Fibroblast of pulmonary artery (primary cell): ENCODE data around the gene MEGF8.
A peak's percentile ranks its signal among the peaks of the same experiment; 100 is the strongest.

Experiments used
- DNase-seq: peaks from one replicate; pipeline ENCODE4 v3.0.0-alpha.2; 2010; ENCODE audit warnings: low read depth
- H3K4me3 ChIP-seq: replicated peaks from 2 replicates; pipeline ENCODE4 v1.5.1; 2011; ENCODE audit warnings: low read depth, mild to moderate bottlenecking, control low read depth, low read length, moderate library complexity
- TF ChIP-seq, protein P1 (sequence below): IDR thresholded peaks from 2 replicates; pipeline ENCODE4 v1.5.1; 2011; ENCODE audit warnings: mild to moderate bottlenecking, control low read depth, low read length, inconsistent platforms; ENCODE audit errors: missing control alignments

The MEGF8 gene

DNA sequence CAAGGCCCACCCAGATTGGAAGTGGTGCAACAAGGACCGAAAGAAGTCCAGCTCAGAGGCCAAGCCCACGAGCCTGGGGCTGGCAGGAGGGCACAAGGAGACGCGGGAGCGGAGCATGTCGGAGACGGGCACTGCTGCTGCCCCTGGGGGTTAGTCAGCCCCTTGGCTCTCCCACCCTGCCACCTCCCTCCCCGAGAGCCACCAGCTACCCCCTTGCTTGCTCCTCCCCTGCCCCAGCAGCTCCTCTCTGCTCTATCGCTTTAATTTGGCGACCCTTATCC is 37.7 kb upstream of the MEGF8 start:
- H3K4me3 ChIP-seq: no peak overlapping the region
- DNase-seq: no peak
- TF ChIP-seq, protein P1, sequence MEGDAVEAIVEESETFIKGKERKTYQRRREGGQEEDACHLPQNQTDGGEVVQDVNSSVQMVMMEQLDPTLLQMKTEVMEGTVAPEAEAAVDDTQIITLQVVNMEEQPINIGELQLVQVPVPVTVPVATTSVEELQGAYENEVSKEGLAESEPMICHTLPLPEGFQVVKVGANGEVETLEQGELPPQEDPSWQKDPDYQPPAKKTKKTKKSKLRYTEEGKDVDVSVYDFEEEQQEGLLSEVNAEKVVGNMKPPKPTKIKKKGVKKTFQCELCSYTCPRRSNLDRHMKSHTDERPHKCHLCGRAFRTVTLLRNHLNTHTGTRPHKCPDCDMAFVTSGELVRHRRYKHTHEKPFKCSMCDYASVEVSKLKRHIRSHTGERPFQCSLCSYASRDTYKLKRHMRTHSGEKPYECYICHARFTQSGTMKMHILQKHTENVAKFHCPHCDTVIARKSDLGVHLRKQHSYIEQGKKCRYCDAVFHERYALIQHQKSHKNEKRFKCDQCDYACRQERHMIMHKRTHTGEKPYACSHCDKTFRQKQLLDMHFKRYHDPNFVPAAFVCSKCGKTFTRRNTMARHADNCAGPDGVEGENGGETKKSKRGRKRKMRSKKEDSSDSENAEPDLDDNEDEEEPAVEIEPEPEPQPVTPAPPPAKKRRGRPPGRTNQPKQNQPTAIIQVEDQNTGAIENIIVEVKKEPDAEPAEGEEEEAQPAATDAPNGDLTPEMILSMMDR: no peak

DNA sequence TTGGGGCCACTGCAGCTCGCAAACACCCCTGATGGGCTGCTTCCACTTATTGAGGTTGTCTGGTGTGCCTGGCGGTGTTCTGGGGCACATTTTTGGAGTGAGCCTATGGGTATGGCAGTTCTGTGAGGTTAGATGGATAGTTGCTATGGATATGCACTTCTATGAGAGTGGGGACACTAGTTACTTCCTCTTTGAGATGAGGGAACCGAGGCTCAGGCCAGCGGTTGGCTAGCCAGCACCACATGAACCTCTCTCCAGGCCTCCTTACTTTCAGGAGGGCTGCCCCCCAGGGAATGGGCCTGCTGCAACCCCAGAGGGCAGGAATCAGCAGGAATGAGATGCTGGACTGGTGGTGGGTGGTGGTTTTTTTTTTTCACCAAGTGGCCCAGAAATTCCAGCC is 37.0 kb upstream of the MEGF8 start:
- DNase-seq: no peak
- no peak overlapping the region for H3K4me3 ChIP-seq

DNA sequence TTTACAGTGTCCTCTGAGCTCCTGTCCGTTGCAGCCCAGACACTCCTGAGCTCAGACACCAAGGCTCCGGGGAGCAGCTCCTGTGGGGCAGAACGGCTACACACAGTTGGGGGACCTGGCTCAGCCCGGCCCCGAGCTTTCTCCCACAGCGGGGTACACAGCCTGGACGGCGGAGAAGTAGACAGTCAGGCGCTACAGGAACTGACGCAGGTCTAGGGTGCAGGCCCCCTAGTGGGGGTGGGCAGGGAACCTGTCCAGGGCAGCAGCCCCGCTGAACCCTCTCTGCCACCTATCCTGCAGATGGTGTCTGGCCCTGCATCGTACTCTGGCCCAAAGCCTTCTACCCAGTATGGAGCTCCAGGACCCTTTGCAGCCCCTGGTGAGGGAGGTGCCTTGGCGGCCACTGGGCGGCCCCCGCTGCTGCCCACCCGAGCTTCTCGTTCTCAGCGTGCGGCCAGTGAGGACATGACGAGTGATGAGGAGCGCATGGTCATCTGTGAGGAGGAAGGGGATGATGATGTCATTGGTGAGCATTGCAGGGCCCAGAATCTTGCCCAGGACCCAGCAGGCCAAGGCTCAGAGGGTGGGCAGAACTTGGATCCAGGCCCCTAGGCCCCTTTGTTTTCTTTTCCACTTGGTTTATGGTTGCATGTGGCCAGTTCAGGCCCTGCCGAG is 36.4 kb upstream of the MEGF8 start:
- TF ChIP-seq, protein P1: no peak
- DNase-seq: no peak
- H3K4me3 ChIP-seq: no peak overlapping the region

More for the DNA sequence above, 37.0 kb upstream of the MEGF8 start:
- TF ChIP-seq, protein P1: no peak

DNA sequence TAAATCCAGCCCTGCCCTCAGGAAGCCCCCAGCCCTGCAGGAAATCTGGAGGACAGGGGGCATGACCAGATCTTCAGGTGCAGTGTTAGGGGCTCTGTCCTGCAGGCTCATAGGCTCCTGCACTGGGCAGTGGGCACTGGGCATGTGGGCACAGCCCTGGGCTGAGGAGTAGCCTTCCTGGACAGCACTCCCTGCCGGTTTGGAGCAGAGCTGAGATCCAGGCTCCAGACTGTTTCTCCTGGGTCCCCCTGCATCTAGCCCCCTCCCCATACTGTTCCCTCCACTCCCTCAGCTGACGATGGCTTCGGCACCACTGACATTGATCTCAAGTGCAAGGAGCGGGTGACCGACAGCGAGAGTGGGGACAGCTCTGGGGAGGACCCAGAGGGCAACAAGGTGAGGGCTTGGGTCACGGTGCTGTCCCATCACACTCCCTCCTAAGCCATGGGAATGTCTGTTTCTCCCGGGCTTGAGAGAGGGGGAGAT is 35.8 kb upstream of the MEGF8 start:
- DNase-seq: no peak
- TF ChIP-seq, protein P1: no peak
- no peak overlapping the region for H3K4me3 ChIP-seq

DNA sequence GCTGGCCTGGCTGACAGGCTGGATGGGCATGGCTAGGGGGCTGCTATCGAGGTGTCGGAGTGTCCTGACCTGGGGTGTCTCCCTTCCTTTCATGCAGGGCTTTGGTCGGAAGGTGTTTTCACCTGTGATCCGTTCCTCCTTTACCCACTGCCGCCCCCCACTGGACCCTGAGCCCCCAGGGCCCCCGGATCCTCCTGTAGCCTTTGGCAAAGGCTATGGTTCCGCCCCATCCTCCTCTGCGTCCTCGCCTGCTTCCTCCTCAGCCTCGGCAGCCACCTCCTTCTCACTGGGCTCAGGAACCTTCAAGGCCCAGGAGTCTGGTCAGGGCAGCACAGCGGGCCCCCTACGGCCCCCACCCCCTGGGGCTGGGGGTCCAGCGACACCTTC is 35.3 kb upstream of the MEGF8 start:
- TF ChIP-seq, protein P1: no peak
- no peak for DNase-seq
- H3K4me3 ChIP-seq: no peak overlapping the region

DNA sequence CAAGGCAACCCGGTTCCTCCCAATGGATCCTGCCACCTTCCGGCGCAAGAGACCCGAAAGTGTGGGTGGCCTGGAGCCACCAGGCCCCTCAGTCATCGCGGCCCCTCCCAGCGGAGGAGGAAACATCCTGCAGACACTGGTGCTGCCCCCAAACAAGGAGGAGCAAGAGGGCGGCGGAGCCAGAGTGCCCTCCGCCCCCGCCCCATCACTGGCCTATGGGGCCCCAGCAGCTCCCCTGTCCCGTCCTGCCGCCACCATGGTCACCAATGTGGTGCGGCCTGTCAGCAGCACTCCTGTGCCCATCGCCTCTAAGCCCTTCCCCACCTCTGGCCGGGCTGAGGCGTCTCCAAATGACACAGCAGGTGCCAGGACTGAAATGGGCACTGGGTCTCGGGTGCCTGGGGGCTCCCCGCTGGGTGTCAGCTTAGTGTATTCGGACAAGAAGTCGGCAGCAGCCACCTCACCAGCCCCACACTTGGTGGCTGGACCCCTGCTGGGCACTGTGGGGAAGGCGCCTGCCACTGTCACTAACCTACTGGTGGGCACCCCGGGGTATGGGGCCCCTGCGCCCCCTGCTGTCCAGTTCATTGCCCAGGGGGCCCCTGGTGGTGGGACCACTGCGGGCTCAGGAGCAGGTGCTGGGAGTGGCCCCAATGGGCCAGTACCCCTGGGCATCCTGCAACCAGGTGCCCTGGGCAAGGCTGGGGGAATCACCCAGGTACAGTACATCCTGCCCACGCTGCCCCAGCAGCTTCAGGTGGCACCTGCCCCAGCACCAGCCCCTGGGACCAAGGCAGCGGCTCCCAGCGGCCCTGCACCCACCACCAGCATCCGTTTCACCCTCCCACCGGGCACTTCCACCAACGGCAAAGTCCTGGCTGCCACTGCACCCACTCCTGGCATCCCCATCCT is 34.7 kb upstream of the MEGF8 start:
- no peak for DNase-seq
- TF ChIP-seq, protein P1: peak; percentile 42
- no peak overlapping the region for H3K4me3 ChIP-seq

DNA sequence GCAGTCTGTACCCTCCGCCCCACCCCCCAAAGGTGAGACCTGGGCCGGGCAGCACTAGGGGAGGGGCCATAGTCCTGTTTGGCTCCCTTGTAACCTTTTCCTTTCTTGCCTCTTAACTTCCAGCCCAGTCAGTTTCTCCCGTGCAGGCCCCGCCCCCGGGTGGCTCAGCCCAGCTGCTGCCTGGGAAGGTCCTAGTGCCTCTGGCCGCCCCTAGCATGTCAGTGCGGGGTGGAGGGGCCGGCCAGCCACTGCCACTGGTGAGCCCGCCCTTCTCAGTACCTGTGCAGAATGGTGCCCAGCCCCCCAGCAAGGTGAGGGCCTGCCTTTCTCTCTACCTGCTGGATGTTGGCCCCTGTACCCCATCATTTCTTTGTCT is 34.0 kb upstream of the MEGF8 start:
- no peak for DNase-seq
- TF ChIP-seq, protein P1: no peak
- no peak overlapping the region for H3K4me3 ChIP-seq
